A673 (cell line): Measurements from ENCODE around the gene CRB2. TPM values are rescaled to one million over a fixed set of nuclear protein-coding genes. Genes with fewer than 3 reads are reported as not detected.
A peak's percentile ranks its signal among the peaks of the same experiment; 100 is the strongest.

Source experiments
- BruUV-seq: library from RNA; stranded (reverse); fragments of 400-500 nt; replicated peaks from 2 replicates; lab custom pipeline; 2021; lab: Mats Ljungman, UMichigan
- CTCF ChIA-PET: fragments of 300-600 bp; sonication (Branson Sonifier 250); formaldehyde crosslinking; loops from one replicate; lab custom pipeline; 2022; ENCODE audit warnings: antibody characterized with exemption; lab: Charles Lee
- POLR2A ChIA-PET: fragments of 300-600 bp; sonication (Branson Sonifier 250); formaldehyde crosslinking; loops from one replicate; lab custom pipeline; 2022; ENCODE audit warnings: antibody characterized with exemption; ENCODE audit not compliant: low non-redundant PET; lab: Charles Lee
- DNase-seq: peaks from one replicate; pipeline ENCODE4 v3.0.0-alpha.2; 2015; ENCODE audit warnings: low spot score
- H3K27ac ChIP-seq: fragments of 200-600 bp; sonication (generic); 2 replicates; pipeline ENCODE4 v1.5.1; 2016; ENCODE audit warnings: mixed run types, low read depth, mild to moderate bottlenecking, mixed read lengths, antibody characterized with exemption, low read length; ENCODE audit not compliant: poor library complexity, severe bottlenecking
- H3K27me3 ChIP-seq: fragments of 200-600 bp; sonication (generic); replicated peaks from 2 replicates; pipeline ENCODE4 v1.6.1; 2017; ENCODE audit warnings: mixed run types, low read depth, mild to moderate bottlenecking, mixed read lengths, antibody characterized with exemption, low read length; ENCODE audit not compliant: insufficient read depth, poor library complexity
- H3K36me3 ChIP-seq: fragments of 200-600 bp; sonication (generic); 2 replicates; pipeline ENCODE4 v1.6.1; 2016; ENCODE audit warnings: mixed run types, mild to moderate bottlenecking, mixed read lengths, antibody characterized with exemption, low read length; ENCODE audit not compliant: insufficient read depth, poor library complexity, severe bottlenecking
- H3K4me1 ChIP-seq: fragments of 200-600 bp; sonication (generic); 2 replicates; pipeline ENCODE4 v1.6.1; 2017; ENCODE audit warnings: mixed run types, mild to moderate bottlenecking, mixed read lengths, antibody characterized with exemption, low read length; ENCODE audit not compliant: insufficient read depth, poor library complexity, severe bottlenecking
- H3K4me3 ChIP-seq: fragments of 200-600 bp; sonication (generic); 2 replicates; pipeline ENCODE4 v1.5.1; 2016; ENCODE audit warnings: low read depth, mixed run types, mild to moderate bottlenecking, mixed read lengths, low read length; ENCODE audit not compliant: poor library complexity, severe bottlenecking
- H3K9me3 ChIP-seq: fragments of 200-600 bp; sonication (generic); 2 replicates; pipeline ENCODE4 v1.6.1; 2016; ENCODE audit warnings: mixed run types, low read depth, mild to moderate bottlenecking, mixed read lengths, antibody characterized with exemption, low read length; ENCODE audit not compliant: poor library complexity, severe bottlenecking
- CTCF ChIP-seq: fragments of 300-800, 200-600 bp; sonication (generic); conservative IDR thresholded peaks from 2 replicates; pipeline ENCODE4 v1.5.1; 2017; ENCODE audit warnings: low read depth, mild to moderate bottlenecking, antibody characterized with exemption, low read length, moderate library complexity, mixed read lengths
- EZH2 ChIP-seq: fragments of 200-600 bp; sonication (generic); IDR thresholded peaks from 2 replicates; pipeline ENCODE4 v1.6.1; 2017; ENCODE audit warnings: borderline replicate concordance, low read depth, mild to moderate bottlenecking, mixed read lengths, antibody characterized with exemption, low read length; ENCODE audit not compliant: poor library complexity, severe bottlenecking
- intact Hi-C: fragments of 100-400 bp; cut with micrococcal nuclease; formaldehyde crosslinking; loops from one replicate; pipeline ENCODE4 v1.10.0; 2022; ENCODE audit not compliant: unreplicated experiment
- total RNA-seq: library from RNA; stranded (reverse); gene quantifications from 2 replicates; pipeline ENCODE4 v1.2.3, GENCODE V29; 2021

CRB2 gene
- total RNA-seq, 1 experiment from 2014 or later = 0.47 TPM

DNA sequence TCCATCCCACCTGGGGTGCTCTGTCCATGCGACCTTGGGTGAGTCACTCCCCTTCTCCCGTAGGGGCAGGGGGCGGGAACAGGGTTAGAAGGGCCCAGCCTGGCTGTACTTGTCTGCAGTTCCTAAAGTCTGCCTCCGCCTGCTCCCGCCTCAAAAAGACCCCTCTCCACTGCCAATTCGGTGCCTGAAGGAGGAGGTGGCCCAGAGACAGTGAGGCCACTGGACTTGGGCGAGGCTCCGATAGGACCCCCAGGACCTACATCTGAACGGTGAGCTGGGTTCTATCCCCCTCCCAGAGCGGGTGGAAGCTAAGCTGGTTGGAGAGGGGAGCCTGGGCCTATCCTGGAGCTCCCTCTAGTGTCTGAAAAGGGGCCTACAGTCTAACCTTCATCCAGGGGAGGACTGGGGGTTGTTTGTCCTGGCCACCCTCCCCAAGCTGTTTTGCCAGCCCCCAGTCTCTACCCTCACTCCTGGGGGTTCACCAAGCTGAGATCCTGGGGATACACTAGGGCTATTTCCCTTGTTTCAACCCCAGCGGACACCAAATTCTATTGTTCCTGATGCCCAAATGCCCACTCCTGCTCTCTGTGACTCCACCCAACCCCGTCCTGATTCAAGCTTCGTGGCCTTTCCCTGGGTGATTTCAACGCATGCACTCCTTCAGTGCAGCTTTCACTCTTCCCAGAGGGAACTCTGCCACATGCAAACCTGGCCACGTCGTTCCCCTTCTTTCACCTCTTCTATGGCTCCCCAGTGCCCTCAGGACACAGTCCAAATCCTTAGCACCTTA is 6.1 kb upstream of the CRB2 start:
- no peaks in the 10 kb centered on the region for H3K9me3 ChIP-seq
- intact Hi-C loops = loop anchor here (1.0 to 5.0 kb wide), 5 partner anchors 268 to 885 kb away; partner anchors contain the start of gene PDCL
- peak overlapping the region; percentile 48 for H3K27ac ChIP-seq
- no peaks in the 10 kb centered on the region for H3K36me3 ChIP-seq
- no TSS peak for BruUV-seq
- ChIA-PET CTCF (interaction anchor here (0.7 to 1.3 kb wide), 12 partner anchors 10 to 886 kb away, joined by 3 to 10 read pairs (median 4); no protein-coding TSS in a partner anchor), POLR2A (no interaction called here)
- no peaks in the 10 kb centered on the region for H3K27me3 ChIP-seq
- no peak overlapping the region for H3K4me3 ChIP-seq
- TF ChIP-seq CTCF (peak; percentile 93), EZH2 (no peak)
- H3K4me1 ChIP-seq = peaks cover 40% of the 10 kb centered on the region
- peak; percentile 85 for DNase-seq

DNA sequence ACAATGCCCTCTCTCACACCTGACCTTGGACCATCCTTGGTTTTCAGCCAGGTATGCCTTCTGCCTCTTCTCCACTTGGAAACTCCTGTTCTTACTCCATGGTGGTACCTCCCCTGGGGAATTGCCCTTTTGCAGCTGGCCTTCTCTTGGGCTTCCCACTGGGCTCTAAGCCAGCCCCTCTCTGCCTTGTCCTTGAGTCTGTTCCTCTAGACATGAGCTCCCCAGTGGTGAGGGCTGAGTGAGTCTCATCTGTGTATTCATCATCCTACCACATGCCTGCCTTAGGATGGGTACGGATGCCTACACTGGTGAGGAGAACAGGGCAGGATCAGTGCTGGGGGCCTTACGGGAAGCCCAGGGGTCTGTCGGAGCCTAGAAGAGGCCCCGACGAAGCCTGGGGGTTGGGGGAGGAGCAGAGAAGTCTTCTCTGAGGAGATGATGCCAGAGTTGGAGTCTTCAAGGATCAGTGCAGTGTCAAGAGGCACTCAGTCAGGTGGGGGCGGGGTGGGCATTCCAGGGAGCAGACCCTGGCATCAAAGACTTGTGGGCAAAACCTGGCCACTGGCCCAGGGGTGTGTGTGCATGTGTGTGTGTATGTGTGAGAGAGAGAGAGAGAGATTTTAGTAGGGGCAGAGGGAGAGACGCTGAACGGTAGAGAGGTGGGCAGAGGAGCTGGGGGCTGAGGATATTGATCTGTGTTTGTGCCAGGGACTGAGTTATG is 5.2 kb upstream of the CRB2 start:
- intact Hi-C loops = loop anchor here (5.0 kb wide), 1 partner anchor 538 kb away; no protein-coding TSS in a partner anchor
- Histone ChIP-seq H3K4me1 (peaks cover 35% of the 10 kb centered on the region), H3K36me3 (no peaks in the 10 kb centered on the region), H3K4me3 (no peak overlapping the region), H3K9me3 (no peaks in the 10 kb centered on the region), H3K27ac (no peak overlapping the region), H3K27me3 (no peaks in the 10 kb centered on the region)
- TF ChIP-seq EZH2 (no peak), CTCF (no peak)
- ChIA-PET CTCF (interaction anchor here (0.7 to 1.3 kb wide), 7 partner anchors 38 to 887 kb away, joined by 3 to 10 read pairs (median 5); no protein-coding TSS in a partner anchor), POLR2A (no interaction called here)
- DNase-seq = no peak
- BruUV-seq = no TSS peak

DNA sequence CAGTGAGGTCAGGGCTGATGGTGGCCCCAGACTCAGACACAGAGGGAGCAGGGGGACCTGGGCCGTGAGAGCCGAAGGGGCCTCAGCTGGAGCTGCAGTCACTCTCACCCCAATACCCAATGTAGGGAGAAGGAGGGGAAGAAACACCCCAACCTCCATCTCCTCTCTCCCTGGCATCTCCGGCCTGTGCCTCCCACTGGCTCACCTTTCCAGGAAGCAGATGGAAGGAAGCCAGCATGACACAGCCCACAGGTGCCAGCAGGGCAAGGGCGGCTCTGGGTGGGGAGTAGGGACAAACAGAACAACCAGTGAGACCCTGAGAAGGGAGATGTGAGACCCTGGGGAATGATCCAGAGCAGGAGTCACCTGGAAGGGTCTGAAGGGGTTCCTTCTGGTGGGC is 3.0 kb upstream of the CRB2 start:
- POLR2A ChIA-PET = no interaction called here
- CTCF ChIA-PET = no interaction called here
- Histone ChIP-seq H3K27ac (no peak overlapping the region), H3K4me1 (peaks cover 24% of the 10 kb centered on the region), H3K36me3 (no peaks in the 10 kb centered on the region), H3K4me3 (no peak overlapping the region), H3K27me3 (no peaks in the 10 kb centered on the region), H3K9me3 (no peaks in the 10 kb centered on the region)
- no peak for TF ChIP-seq CTCF
- no peak for TF ChIP-seq EZH2
- DNase-seq = no peak
- BruUV-seq = no TSS peak
- intact Hi-C loops = loop anchor here (5.0 kb wide), 1 partner anchor 541 kb away; no protein-coding TSS in a partner anchor
